Activated naive CD8-positive, alpha-beta T cell treated with anti-CD3 and anti-CD28 coated beads for 36 hours (primary cell): ENCODE measurements around the gene PRDM16. TPM values are rescaled to one million over a fixed set of nuclear protein-coding genes. Genes with fewer than 3 reads are reported as not detected.

Experiments used
- DNase-seq: peaks from one replicate; pipeline ENCODE4 v3.0.0; 2021
- H3K27ac Mint-ChIP-seq: one replicate; pipeline ENCODE4 v1.8.0; 2022; ENCODE audit warnings: mild to moderate bottlenecking, moderate library complexity, mixed read lengths
- H3K27me3 Mint-ChIP-seq: one replicate; pipeline ENCODE4 v1.8.0; 2022; ENCODE audit warnings: mild to moderate bottlenecking, mixed read lengths
- H3K36me3 Mint-ChIP-seq: one replicate; pipeline ENCODE4 v1.8.0; 2021; ENCODE audit warnings: mild to moderate bottlenecking, mixed read lengths
- H3K4me1 Mint-ChIP-seq: one replicate; pipeline ENCODE4 v1.8.0; 2021; ENCODE audit warnings: mixed read lengths
- H3K4me3 Mint-ChIP-seq: one replicate; pipeline ENCODE4 v1.8.0; 2022; ENCODE audit warnings: mild to moderate bottlenecking, moderate library complexity, mixed read lengths
- H3K9me3 Mint-ChIP-seq: one replicate; pipeline ENCODE4 v1.8.0; 2022; ENCODE audit warnings: mixed read lengths
- total RNA-seq, 2 experiments: library from RNA; stranded (reverse); gene quantifications; one replicate each; pipeline ENCODE4 v1.2.3, GENCODE V29; 2021

PRDM16 gene
- total RNA-seq, 2 experiments from 2014 or later = 0.06 to 0.12 TPM

DNA sequence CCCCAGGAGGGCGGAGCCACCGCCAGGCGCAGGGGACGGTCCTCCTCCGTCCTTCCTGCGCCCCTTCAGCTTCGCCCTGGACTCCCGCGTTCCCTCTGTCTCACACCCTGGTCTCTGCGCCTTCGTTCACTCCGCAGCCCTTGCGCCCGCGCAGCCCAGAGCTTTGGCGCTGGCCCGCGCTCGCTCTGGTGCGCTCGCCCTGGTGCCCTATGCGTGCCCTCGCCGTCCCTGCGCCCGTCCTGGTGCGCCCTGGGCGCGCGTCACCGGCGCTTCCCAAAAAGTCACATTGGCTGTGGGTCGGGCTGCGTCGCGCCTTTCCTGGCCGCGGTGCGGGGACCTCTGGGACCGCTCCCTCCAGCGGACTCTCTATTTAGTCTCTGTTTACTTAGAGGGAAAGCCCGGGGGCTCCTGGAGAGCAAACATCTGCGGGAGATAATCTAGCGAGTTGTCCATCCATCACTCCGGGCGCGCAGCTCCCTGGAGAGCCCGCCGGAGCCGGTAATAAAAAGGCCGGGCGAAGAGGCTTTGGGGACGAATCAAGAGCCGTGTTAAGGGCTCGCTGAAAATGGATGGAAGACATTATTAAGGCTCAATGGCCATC lies 178.6 kb downstream of the PRDM16 start:
- no peaks in the 10 kb centered on the region for H3K36me3 Mint-ChIP-seq
- peaks cover 21% of the 10 kb centered on the region for H3K27me3 Mint-ChIP-seq
- H3K27ac Mint-ChIP-seq = no peak overlapping the region
- no peaks in the 10 kb centered on the region for H3K4me1 Mint-ChIP-seq
- H3K9me3 Mint-ChIP-seq = no peaks in the 10 kb centered on the region
- no peak overlapping the region for H3K4me3 Mint-ChIP-seq
- no peak for DNase-seq

DNA sequence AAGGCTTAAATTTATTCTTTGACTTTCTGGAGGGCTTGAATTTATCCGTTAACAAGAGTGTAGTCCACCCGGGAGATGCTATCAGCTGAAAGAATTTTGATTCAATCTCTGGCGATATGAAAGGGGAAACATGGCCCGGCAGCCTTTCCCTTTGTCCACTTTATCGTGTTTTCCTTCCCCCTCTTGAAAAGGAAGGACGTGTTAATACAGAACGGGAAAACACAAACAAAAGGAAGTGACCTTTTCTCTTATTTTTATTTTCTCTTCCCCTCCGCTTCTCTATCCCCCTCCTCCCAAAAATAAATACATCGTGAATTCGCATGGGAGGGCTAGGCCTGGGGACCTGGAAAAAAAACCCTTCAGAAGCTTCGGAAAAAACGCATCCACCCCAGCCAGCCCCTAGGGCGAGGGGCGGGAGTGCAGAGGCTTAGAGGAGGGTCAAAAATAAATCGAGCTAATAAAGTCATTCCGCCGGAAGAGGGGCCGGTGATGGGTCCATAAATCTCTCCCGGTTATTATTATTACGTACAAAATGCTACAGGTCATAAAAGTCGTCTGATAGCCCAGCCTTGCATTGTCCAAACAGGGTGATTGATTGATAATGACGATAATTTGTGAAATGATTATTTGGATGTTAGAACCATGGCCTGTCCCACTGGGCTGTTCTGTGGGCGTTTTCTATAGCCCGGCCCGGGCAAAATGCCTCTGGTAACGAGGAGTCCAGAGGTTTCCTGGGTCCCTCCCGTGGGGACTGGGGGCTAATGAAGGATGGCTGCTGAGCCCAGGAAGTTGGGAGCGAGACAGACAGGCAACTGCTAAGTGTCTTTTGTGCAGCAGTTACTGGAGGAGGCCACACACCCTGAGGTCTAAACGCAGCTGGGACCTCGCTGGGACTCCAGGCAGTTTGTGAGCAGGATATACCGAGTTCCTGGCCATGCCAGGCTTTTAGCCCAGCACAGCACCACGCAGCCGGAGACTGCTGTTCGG lies 179.4 kb downstream of the PRDM16 start:
- DNase-seq = no peak
- Mint-ChIP-seq H3K9me3 (no peaks in the 10 kb centered on the region), H3K27me3 (peaks cover 21% of the 10 kb centered on the region), H3K4me3 (no peak overlapping the region), H3K36me3 (no peaks in the 10 kb centered on the region), H3K4me1 (no peaks in the 10 kb centered on the region), H3K27ac (no peak overlapping the region)

DNA sequence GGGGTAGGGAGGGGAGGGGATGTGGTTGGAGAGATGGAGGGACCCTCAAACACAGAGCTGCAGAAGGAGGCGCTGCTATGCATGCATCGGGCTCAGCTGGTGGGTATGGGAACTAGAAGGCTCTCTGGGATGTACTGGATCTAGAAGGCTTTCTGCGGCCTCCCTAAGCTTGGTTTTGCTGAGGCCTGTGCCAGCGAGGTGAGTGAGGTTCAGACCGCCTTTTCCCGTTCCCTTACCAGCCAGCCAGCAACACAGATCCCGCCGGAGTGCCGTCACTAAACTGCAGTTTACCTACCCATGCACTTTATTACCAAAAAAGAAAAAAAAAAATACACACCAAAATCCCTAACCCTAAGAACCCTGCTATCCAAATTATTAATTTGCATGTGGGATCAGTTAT lies 180.2 kb downstream of the PRDM16 start:
- H3K36me3 Mint-ChIP-seq = no peaks in the 10 kb centered on the region
- H3K4me3 Mint-ChIP-seq = no peak overlapping the region
- no peaks in the 10 kb centered on the region for H3K4me1 Mint-ChIP-seq
- H3K27me3 Mint-ChIP-seq = peaks cover 21% of the 10 kb centered on the region
- no peak for DNase-seq
- no peaks in the 10 kb centered on the region for H3K9me3 Mint-ChIP-seq
- H3K27ac Mint-ChIP-seq = no peak overlapping the region

DNA sequence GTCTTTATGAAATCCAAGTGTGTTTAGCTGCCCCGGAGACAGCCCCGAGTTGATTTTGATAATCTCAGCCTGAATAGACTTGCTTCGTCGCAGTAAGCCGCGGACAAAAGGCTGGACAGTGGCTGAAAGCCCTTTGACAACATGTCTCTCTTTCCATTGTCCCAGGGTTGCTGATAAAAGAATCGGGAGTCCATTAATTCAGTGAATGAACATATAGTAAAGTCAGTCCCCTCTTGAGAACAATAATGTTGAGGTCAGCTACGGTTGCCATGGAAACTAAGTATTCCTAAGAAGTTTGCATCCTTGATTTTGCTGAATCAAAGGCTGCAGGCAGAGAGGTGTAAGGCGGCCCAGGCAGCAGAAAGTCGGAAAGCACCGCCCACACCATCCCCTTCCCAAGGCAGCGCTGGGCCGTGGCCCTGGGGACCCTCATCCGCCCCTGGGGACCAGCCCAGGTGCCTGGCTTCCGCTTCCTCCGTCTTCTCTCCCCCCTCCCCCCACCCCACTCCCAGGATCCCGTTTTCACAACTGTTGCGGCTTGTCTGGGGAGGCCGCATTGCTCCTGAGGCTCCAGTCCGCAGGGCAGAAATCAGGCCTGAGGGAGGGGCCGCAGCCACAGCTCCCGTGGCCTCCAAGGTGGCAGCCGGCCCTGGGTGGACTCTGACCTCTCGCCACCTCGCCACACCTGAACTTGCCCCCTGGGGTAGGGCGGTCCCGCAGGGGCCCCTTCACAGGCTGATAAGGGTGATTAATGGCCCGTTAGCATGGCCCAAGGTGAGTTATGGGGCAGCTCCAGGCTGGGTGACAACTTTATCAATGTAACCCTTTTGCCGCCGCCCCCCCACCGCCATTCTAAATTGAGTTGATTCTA lies 180.9 kb downstream of the PRDM16 start:
- Mint-ChIP-seq H3K4me3 (no peak overlapping the region), H3K9me3 (no peaks in the 10 kb centered on the region), H3K4me1 (no peaks in the 10 kb centered on the region), H3K36me3 (no peaks in the 10 kb centered on the region), H3K27ac (no peak overlapping the region), H3K27me3 (peaks cover 21% of the 10 kb centered on the region)
- no peak for DNase-seq

DNA sequence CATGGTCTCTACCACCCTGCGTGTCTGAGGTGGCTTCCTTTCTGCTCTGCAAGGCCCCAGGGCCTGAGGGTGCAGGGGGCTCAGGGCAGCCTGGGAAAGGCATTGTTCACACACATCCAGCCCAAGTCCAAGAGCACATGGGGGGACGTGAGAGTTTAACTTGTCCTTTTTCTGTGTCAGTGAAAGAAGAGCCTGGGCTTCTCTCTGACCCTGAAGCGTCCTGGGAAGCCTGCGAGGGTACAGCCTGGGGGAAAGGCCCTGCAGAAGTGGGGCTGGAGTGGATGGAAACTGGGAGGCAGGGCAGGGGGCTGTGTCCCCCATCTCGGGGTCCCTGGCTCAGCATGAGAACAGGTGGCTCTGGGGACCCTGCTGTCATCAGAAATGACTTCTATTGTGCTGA lies 181.6 kb downstream of the PRDM16 start:
- DNase-seq = no peak
- Mint-ChIP-seq H3K4me3 (no peak overlapping the region), H3K27ac (no peak overlapping the region), H3K27me3 (peaks cover 21% of the 10 kb centered on the region), H3K36me3 (no peaks in the 10 kb centered on the region), H3K4me1 (no peaks in the 10 kb centered on the region), H3K9me3 (no peaks in the 10 kb centered on the region)

DNA sequence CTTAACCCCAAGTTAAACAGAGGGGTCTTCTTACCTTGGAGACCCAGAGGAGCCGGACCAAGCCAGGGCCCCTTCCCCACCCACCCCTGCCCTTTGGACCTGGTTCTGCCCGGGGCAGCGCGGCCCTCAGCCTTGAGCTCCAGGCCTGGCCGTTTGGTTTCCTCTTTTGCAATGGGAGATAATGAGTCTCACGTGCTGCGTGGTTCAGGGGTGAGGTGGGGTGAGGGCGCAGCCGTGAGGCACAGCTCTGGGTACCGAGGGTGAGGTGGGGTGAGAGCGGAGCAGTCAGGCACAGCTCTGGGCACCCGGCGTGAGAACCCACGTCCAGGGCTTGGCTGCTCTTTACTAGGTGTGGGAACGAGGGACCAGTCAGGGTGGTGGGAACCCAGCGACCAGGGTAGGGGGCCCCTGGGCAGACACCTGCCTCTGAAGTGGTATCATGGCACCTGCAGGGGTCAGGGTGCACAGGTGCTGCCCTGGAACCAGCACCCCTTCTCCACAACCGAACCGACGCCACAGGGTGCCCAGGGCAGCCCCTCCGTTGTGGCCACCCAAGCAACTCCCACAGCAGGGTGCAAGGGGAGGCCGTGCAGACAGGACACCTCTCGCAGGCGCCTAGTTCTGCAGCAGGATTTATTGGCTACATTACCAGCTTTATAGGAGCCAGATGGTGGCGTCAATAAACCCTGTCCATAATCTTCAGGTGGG lies 182.2 kb downstream of the PRDM16 start:
- no peaks in the 10 kb centered on the region for H3K9me3 Mint-ChIP-seq
- H3K27ac Mint-ChIP-seq = no peak overlapping the region
- H3K4me1 Mint-ChIP-seq = no peaks in the 10 kb centered on the region
- peaks cover 21% of the 10 kb centered on the region for H3K27me3 Mint-ChIP-seq
- H3K4me3 Mint-ChIP-seq = no peak overlapping the region
- no peak for DNase-seq
- H3K36me3 Mint-ChIP-seq = no peaks in the 10 kb centered on the region

DNA sequence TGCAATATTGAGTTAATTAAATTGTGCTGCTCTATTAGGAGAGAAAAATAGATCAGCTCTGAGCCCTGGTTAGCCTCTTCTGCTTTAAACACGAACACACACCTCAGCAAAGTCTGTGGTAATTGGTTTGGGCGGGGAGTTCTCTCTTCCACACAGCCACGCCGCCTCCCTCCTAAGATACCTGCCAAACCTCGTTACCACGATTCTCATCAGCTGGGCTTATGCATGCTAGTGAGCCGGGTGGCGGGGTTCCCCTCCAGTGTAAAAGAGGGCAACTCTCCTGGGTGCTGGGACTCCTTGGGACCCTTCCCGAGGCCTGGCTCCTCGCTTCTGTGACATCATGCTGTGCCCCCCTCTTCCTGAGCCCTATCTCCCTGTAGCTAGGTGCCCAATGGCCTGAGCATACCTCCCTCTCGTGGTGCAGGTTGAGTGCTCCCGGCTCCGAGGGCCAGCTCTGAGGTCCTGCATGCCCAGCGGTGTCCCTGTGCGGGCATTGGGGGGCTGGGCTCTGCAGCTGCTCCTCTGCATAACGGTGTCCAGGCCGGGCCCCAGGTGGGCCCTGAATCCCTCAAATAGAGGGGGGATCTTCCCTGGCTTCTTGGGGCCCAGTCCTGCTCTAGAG lies 182.9 kb downstream of the PRDM16 start:
- Mint-ChIP-seq H3K27me3 (peaks cover 19% of the 10 kb centered on the region), H3K36me3 (no peaks in the 10 kb centered on the region), H3K27ac (no peak overlapping the region), H3K4me1 (no peaks in the 10 kb centered on the region), H3K4me3 (no peak overlapping the region), H3K9me3 (no peaks in the 10 kb centered on the region)
- DNase-seq = no peak

DNA sequence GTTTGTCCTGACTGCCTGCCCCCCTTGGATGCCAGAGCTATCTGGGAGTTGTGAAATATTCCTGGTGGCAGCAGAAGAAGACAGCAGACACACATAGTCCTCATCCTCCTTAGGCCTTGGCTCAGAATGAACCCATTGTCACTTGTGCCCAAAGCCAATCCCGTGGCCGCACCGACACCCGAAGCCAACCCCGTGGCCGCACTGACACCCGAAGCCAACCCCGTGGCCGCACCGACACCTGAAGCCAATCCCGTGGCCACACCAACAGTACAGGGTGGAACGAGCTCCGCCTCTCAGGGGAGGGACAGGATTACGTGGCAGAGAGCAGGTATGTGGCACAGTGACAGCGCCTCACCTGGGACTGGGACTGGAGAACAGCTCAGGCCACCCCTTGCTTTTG lies 186.7 kb downstream of the PRDM16 start:
- Mint-ChIP-seq H3K4me3 (no peak overlapping the region), H3K9me3 (peaks cover 2% of the 10 kb centered on the region), H3K4me1 (no peaks in the 10 kb centered on the region), H3K27ac (no peak overlapping the region), H3K27me3 (no peaks in the 10 kb centered on the region), H3K36me3 (no peaks in the 10 kb centered on the region)
- DNase-seq = no peak

DNA sequence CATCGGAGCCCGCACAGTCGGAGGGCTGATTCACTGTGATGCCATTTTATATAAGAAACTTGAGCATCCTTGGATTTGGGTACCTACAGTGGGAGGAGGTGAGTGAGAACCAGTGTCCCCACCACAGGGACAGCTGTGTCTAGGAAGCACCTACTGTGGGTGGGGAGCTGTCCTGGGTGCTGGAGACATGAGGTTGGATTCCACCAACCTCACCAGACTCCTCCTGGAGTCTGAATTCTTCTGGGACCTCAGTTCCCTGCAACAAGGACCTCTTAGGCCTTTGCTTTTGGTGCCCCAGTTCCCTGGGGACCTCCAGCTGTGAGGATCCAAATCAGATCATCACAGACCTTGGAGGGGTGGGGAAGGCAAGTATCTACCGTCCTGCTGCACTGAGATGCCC lies 188.8 kb downstream of the PRDM16 start:
- no peaks in the 10 kb centered on the region for H3K4me1 Mint-ChIP-seq
- no peak overlapping the region for H3K4me3 Mint-ChIP-seq
- H3K36me3 Mint-ChIP-seq = no peaks in the 10 kb centered on the region
- H3K27ac Mint-ChIP-seq = no peak overlapping the region
- no peak for DNase-seq
- H3K9me3 Mint-ChIP-seq = peaks cover 2% of the 10 kb centered on the region
- H3K27me3 Mint-ChIP-seq = no peaks in the 10 kb centered on the region

DNA sequence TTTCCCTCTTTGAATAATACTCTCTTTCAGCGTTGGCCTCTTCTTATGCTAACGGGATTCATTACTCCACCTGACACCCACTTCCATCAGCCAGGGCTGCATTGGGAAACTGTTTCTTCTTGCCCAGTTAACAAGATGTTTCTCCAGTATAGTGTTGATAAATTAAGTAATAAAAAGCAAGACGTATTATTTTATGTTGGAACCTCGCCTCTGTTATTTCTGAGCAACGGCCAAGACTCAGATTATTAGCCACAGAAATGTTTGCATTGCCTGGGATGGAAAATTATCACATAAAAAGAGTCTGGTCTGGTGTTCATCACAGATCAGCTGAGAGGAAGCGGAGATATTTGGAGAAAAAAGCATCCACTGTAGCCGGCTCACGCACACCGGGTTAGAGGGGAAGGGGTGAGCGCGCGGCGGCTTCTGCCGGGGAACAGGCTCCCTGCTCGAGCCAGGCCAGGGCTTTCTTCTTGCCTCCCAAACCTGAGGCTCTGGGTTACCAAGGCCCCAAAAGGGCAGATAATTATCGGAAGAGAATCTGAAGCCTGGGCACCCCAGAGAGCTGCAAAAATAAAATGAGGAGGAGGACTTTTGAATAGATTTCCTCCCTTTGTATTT lies 189.5 kb downstream of the PRDM16 start:
- Mint-ChIP-seq H3K27me3 (no peaks in the 10 kb centered on the region), H3K9me3 (peaks cover 2% of the 10 kb centered on the region), H3K36me3 (no peaks in the 10 kb centered on the region), H3K4me3 (no peak overlapping the region), H3K4me1 (no peaks in the 10 kb centered on the region), H3K27ac (no peak overlapping the region)
- DNase-seq = no peak

DNA sequence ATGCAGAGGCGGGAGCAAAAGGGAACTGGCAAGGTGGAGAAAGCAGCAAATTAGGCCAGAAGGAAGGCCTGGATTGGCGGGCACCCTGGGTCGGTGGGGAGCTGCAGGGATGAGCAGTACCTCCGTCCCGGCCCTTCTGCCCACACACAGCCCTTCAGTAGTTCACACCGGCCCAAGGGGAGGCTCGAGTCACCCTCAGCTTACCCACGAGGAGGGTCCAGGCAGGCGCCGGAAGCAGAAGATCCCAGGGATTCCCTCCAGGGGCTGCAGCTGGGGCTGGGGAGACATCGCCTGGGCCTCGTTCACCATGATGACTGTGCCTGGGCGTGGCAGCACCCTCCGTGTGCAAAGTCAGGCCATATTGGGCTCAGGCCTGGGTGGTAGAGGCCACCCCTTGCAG lies 190.0 kb downstream of the PRDM16 start:
- Mint-ChIP-seq H3K9me3 (peaks cover 2% of the 10 kb centered on the region), H3K4me1 (no peaks in the 10 kb centered on the region), H3K4me3 (no peak overlapping the region), H3K27ac (no peak overlapping the region), H3K36me3 (no peaks in the 10 kb centered on the region), H3K27me3 (peaks cover 4% of the 10 kb centered on the region)
- DNase-seq = no peak

DNA sequence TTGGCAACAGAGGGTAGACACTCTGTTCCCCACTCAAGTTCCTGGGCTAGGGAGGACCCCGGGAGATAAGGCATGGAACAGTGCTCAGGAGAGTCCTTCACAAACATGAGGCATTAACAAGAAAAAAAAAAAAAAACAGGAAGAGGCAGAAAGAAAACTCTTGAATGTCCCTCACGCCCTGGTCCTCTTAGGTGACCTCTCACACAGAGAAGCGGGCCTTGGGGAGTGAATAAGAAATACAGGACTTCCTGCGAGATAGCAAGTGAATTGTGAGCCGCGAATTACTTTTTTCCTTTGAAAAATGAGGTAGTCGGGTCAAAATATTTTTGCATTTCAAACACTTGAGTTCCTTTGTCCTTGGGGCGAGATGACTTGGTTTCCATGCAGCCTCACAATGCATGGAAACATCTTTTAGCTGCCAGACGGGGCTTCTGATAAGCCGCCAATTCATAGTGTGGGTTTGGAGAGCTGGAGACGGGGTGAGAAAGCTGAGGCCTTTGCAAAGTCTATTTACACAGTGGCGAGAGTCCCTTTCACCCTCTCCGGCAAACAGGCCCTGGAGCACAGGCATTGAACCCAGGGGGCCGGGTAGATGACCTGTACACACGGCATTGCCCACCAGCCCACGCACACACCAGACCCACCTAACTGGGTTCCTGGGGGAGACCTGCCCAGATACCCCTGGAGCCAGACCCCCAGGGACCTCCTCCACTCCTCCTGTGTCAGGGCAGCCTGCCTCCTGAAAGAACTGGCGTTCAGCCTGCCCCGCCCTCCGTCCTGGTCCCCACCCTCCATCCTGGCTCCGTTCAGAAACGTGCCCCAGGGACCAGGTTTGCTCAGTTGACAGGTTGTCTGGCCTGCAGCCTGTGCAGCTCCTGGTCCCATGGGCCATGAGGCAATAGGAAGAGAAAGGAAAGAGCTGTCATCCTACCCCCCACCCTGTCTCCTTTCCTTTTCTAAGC lies 192.3 kb downstream of the PRDM16 start:
- H3K27ac Mint-ChIP-seq = no peak overlapping the region
- H3K4me1 Mint-ChIP-seq = no peaks in the 10 kb centered on the region
- H3K36me3 Mint-ChIP-seq = no peaks in the 10 kb centered on the region
- H3K4me3 Mint-ChIP-seq = no peak overlapping the region
- DNase-seq = no peak
- peaks cover 2% of the 10 kb centered on the region for H3K9me3 Mint-ChIP-seq
- H3K27me3 Mint-ChIP-seq = peaks cover 5% of the 10 kb centered on the region

DNA sequence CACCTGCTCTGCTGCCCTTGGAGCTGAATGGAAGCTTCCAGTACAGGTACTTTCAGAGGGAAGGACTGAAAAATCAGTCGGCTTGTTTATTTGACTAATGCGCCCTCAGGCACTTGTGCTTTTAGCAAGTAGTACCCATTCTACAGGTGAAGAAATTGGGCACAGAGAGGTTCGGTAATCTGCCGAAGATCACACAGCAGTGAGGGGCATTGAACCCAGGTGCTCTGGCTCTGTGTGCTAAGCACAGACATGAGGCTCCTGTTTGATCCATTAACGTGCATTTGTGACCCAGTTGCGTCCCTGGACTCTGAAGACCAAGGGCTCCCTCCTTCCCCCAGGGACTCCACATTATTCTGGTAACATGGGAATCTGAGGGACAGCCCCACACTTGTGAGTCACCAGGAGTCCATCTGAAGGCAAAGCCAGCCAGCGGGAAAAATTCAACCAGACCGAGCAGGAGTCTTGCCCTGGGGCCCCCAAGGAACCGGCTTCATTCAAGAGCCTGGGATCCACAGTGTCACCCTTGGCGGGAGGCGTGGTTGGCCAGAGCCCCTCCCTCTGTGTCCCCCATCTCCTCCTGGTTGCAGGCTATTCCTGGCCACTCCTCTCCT lies 193.1 kb downstream of the PRDM16 start:
- no peaks in the 10 kb centered on the region for H3K36me3 Mint-ChIP-seq
- H3K9me3 Mint-ChIP-seq = peaks cover 2% of the 10 kb centered on the region
- H3K27me3 Mint-ChIP-seq = peaks cover 5% of the 10 kb centered on the region
- DNase-seq = no peak
- no peaks in the 10 kb centered on the region for H3K4me1 Mint-ChIP-seq
- no peak overlapping the region for H3K4me3 Mint-ChIP-seq
- no peak overlapping the region for H3K27ac Mint-ChIP-seq
